ENCODE measurements around the gene PCDH19. TPM values are rescaled to one million over a fixed set of nuclear protein-coding genes. Genes with fewer than 3 reads are reported as not detected.

The PCDH19 gene
- total RNA-seq, 4 donors from 2014 or later, result 5.5 to 8.8 (median 6.0) TPM

GRCh38 chrX:100296183-100296753, 113.8 kb downstream of the PCDH19 start:
- H3K27me3 ChIP-seq, result peaks cover 0 to 9% of the 10 kb centered on the region in 2 donors
- TF ChIP-seq POLR2A (IDR thresholded peaks at IDR 0.05) (no peak), CTCF (IDR thresholded peaks at IDR 0.05) (no peak), EP300 (IDR thresholded peaks at IDR 0.05) (no peak)
- no peak overlapping the region for H3K4me3 ChIP-seq
- no peaks in the 10 kb centered on the region for H3K9me3 ChIP-seq
- H3K4me1 ChIP-seq, result no peaks in the 10 kb centered on the region
- H3K36me3 ChIP-seq, result no peaks in the 10 kb centered on the region
- WGBS, 2 donors, result 69 to 81% methylated on average over 17 to 21 of the region's 21 CpGs
- no peak for DNase-seq (ENCODE audit: low spot score in 2 of 2)
- H3K27ac ChIP-seq, result no peak overlapping the region

- H3K27me3 ChIP-seq, result peaks cover 0 to 14% of the 10 kb centered on the region in 2 donors
- H3K4me1 ChIP-seq, result no peaks in the 10 kb centered on the region
- H3K27ac ChIP-seq, result no peak overlapping the region
- no peak for TF ChIP-seq EP300 (IDR thresholded peaks at IDR 0.05)
- no peak for TF ChIP-seq POLR2A (IDR thresholded peaks at IDR 0.05)
- TF ChIP-seq CTCF (IDR thresholded peaks at IDR 0.05), result no peak
- no peak overlapping the region for H3K4me3 ChIP-seq
- no peaks in the 10 kb centered on the region for H3K36me3 ChIP-seq
- DNase-seq (ENCODE audit: low spot score in 2 of 2), result no peak
- 55 to 71% methylated on average over 4 of the region's 4 CpGs for WGBS, 2 donors
- no peaks in the 10 kb centered on the region for H3K9me3 ChIP-seq
Measured at GRCh38 chrX:100294965-100295364, 115.1 kb downstream of the PCDH19 start.

- Histone ChIP-seq H3K4me3 (no peak overlapping the region), H3K36me3 (no peaks in the 10 kb centered on the region), H3K9me3 (no peaks in the 10 kb centered on the region), H3K27ac (no peak overlapping the region), H3K27me3 (peaks cover 0 to 10% of the 10 kb centered on the region in 2 donors), H3K4me1 (no peaks in the 10 kb centered on the region)
- TF ChIP-seq CTCF (IDR thresholded peaks at IDR 0.05), result no peak
- no peak for TF ChIP-seq POLR2A (IDR thresholded peaks at IDR 0.05)
- no peak for TF ChIP-seq EP300 (IDR thresholded peaks at IDR 0.05)
- no peak for DNase-seq (ENCODE audit: low spot score in 2 of 2)
Measured at GRCh38 chrX:100289066-100289558, 121.0 kb downstream of the PCDH19 start.

- WGBS, 2 donors, result 45 to 54% methylated on average over 1 of the region's 1 CpG
- no peak for DNase-seq (ENCODE audit: low spot score in 2 of 2)
- H3K9me3 ChIP-seq, result no peaks in the 10 kb centered on the region
- peaks cover 0 to 4% of the 10 kb centered on the region in 2 donors for H3K27me3 ChIP-seq
- no peak overlapping the region for H3K27ac ChIP-seq
- H3K4me1 ChIP-seq, result no peaks in the 10 kb centered on the region
- H3K36me3 ChIP-seq, result no peaks in the 10 kb centered on the region
- H3K4me3 ChIP-seq, result no peak overlapping the region
- TF ChIP-seq EP300 (IDR thresholded peaks at IDR 0.05) (no peak), CTCF (IDR thresholded peaks at IDR 0.05) (no peak), POLR2A (IDR thresholded peaks at IDR 0.05) (no peak)
Measured at GRCh38 chrX:100277231-100277630, 132.8 kb downstream of the PCDH19 start.

- H3K27me3 ChIP-seq, result peaks cover 0 to 4% of the 10 kb centered on the region in 2 donors
- no peak for DNase-seq (ENCODE audit: low spot score in 2 of 2)
- H3K36me3 ChIP-seq, result no peaks in the 10 kb centered on the region
- 51 to 61% methylated on average over 2 to 3 of the region's 3 CpGs for WGBS, 2 donors
- H3K4me3 ChIP-seq, result no peak overlapping the region
- peaks cover 0 to 3% (median 0%) of the 10 kb centered on the region in 4 donors for H3K9me3 ChIP-seq
- TF ChIP-seq POLR2A (IDR thresholded peaks at IDR 0.05) (no peak), CTCF (IDR thresholded peaks at IDR 0.05) (no peak), EP300 (IDR thresholded peaks at IDR 0.05) (no peak)
- no peaks in the 10 kb centered on the region for H3K4me1 ChIP-seq
- H3K27ac ChIP-seq, result no peak overlapping the region
Measured at GRCh38 chrX:100274916-100275315, 135.2 kb downstream of the PCDH19 start.

All from tibial nerve (tissue), 4 donors.